Esophagus muscularis mucosa (tissue), 3 donors: Measurements from ENCODE around the gene SNAP23.

Experiments used
- POLR2AphosphoS5 ChIP-seq, 2 donors: sonication (generic); formaldehyde crosslinking; IDR thresholded peaks; one replicate each; pipeline ENCODE4 v1.6.1; 2017; ENCODE audit warnings: antibody characterized with exemption in 2 of 2
- TF ChIP-seq, protein P1 (sequence below), 3 experiments: fragments of 200-600 bp in 2 of 3; fragments of 450-650 bp in 1 of 3; sonication (generic) in 2 of 3; IDR thresholded peaks; one replicate each; pipeline ENCODE4 v1.5.1; 2017 to 2019; ENCODE audit warnings: antibody characterized with exemption in 3 of 3, mild to moderate bottlenecking in 2 of 3, moderate library complexity in 1 of 3

DNA sequence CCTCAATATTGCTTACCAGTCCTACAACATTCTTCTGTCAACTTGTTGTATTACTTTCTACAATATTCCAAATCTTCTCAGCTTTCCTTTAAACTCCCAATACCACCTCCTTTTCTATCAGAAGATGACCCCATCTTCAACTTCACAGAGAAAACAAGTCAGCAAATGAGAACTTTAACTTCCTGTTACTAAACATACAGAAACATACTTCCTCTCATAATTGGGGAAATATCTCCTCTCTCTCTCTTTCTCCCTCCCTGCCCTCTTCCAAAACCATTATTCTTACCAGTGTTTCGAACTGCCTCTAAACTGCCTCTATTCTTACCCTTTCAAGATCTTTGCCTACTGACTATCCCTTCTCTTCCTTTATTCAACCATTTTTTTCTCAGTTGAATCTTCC lies 1.8 kb upstream of the SNAP23 start:
- TF ChIP-seq, protein P1, sequence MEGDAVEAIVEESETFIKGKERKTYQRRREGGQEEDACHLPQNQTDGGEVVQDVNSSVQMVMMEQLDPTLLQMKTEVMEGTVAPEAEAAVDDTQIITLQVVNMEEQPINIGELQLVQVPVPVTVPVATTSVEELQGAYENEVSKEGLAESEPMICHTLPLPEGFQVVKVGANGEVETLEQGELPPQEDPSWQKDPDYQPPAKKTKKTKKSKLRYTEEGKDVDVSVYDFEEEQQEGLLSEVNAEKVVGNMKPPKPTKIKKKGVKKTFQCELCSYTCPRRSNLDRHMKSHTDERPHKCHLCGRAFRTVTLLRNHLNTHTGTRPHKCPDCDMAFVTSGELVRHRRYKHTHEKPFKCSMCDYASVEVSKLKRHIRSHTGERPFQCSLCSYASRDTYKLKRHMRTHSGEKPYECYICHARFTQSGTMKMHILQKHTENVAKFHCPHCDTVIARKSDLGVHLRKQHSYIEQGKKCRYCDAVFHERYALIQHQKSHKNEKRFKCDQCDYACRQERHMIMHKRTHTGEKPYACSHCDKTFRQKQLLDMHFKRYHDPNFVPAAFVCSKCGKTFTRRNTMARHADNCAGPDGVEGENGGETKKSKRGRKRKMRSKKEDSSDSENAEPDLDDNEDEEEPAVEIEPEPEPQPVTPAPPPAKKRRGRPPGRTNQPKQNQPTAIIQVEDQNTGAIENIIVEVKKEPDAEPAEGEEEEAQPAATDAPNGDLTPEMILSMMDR (IDR thresholded peaks at IDR 0.05) = no peak
- TF ChIP-seq POLR2AphosphoS5 (IDR thresholded peaks at IDR 0.05) = no peak
